HG03108 (cell line): Measurements from ENCODE around the gene XRCC3.

ENCODE experiments used
- ATAC-seq: cut with Tn5 transposase; IDR thresholded peaks from one replicate; pipeline ENCODE4 v1.9.1; 2021; ENCODE audit warnings: moderate library complexity; ENCODE audit not compliant: unreplicated experiment

Gene XRCC3

DNA sequence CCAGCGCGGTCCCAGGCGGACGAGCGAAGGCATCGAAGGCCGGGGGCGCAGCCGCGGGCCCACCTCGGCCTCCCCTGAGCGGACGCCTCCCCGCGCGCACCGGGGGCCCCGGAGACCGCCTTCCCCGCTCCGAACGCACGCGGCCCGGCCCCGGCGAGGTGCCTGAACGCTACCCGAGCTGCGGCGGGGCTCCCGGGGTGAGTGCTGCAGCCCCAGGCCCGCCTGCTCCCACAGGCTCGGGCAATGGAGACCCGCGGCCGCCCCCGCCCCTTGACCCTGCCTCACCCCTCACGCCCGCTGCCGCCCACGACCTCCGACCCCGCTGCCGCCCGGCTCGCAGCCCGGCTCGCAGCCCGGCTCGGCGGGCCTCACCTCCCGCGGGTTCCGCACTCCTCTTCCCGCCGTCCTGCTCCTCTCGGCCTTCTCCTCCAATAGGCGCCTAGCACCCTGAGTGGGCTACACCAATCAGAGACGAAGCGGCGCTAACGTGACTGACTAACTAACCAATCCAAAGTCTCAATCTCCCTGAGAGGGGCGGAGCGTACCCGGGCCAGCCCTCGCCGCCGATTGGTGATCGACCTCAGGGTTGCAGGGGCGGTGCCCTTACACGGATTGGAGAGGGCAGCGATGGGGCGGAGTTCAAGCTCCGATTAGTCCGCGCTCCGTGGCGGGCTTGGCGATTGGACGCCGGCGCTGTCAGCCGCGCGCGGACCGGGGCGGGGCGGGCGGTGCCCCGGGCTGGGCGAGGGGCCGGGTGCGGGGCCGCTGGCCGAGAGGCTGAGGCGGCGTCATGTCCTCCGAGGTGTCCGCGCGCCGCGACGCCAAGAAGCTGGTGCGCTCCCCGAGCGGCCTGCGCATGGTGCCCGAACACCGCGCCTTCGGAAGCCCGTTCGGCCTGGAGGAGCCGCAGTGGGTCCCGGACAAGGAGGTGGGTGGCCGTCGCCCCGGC, at the start of gene XRCC3, which contains the start of gene ZFYVE21:
XRCC3 (minus strand) TSS at position 400 of the 949 bp plus-strand sequence. CDS start 4,364 bp downstream, outside the sequence.
ZFYVE21 (plus strand) TSS at position 759 of the 949 bp plus-strand sequence; CDS start at position 791, 32 bp downstream.
- peak; percentile 92 for ATAC-seq

DNA sequence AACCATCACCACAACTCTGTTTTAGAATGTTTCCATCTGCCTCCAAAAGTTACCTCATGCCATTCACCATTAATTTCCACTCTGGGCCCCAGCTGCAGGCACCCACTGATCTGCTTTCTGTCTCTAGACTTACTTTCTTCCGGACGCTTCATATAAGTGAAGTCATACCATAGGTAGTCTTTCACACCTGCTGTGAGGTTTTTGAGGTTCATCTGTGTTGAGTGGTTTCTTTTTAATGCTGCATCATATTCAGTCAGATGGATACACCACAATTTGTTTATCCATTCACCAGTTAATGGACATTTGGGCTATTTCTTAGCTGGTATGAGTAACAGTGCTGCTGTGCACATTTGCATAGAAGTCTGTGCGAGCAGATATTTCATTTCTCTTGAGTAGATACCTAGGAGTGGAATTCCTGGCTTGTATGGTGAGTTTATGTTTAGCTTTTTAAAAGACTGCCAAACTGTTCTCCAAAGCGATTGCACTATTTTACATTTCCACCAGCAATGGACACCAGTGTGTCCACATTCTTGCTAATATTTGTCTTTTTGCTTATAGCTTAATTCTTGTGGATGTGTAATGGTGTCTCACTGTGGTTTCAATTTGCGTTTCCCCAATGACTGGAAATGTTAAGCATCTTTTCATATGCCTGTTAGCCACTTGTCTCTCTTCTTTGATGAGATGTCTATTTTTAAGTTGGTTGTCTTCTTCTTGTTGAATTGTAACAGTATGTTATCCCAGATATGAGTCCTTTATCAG, 48.7 kb upstream of the XRCC3 start:
- peak; percentile 67 for ATAC-seq

DNA sequence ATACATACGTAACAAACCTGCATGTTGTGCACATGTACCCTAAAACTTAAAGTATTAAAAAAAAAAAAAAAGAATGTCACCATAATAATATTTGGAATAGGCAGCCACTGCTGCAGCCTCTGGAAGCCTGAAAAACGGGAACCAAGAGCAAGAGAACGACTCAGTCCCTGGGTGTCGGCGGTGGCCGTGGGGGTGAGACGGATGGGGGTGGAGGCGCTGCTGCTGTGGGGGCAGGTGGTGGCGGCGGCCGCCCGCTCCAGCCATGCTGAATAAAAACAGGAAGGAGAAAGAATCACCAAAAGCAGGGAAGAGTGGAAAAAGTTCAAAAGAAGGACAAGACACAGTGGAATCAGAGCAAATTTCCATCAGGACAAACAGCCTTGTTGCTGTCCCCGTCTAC, 47.3 kb upstream of the XRCC3 start:
- ATAC-seq: no peak

DNA sequence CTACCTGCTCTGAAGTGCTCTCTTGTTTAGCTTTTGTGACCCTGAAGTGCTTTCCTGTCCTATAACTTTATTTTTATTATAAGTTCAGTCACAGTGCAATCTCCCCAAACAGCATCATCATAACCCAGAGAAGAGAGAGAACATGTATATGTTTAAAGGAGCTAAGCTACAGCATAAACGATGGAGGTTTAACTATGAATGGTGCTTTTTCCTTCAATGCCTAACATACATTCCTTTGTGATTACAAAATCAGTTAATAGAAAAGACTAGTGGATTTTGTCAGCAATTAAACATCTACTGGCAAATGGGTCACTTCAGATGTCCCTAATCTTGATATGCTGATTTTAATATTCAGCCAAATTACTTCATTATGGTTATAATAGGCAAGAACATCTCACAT, 46.8 kb upstream of the XRCC3 start:
- no peak for ATAC-seq

DNA sequence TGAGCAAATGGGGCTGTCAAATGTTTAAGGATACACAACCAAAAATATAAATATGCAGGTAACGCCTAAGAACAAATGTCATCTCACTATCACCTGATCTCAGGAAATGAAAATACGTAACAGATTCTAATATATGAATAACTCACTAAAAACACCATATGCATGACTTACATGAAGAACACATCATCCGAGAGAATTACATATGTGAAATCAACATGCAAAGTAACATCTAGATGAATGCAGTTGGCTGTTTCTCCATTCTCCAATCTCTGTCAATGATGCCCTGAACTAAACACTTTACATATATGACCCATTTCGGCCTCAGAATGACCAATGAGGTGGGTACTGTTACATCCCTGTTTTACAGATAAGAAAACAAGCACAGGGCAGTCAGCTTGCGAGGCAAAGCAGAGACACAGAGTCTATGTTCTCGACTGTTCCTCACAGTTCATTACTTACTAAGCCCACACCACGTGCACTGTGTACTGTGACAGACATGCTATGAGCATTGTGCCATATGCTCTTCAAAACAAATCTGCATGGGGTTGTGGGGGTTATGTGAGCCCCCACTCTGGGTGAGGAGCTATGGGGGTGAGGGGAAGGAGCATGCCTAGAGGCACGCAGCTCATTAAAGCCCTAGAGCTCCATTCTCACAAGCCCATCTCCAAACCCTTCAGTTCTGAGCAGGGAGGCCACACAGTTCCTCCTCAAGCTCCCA, 43.0 kb upstream of the XRCC3 start:
- no peak for ATAC-seq

DNA sequence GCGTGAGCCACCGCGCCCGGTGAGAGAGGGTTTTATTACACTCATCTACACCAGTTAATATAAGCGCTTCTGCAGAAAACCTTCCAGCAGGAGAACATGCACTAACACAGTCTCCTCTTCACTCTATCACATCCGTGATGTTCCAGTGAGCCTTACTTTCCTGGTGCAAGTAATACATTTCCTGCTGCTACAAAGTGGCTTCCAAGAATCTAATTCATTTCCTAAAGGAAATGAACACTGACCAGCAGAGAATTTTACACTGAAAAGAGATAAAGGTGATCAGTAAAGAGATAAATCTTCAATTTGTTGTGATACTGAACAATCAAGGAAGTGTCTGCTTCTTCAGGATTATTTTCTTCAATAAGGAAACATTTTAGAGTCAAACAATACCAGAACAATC, 39.8 kb upstream of the XRCC3 start:
- ATAC-seq: no peak

DNA sequence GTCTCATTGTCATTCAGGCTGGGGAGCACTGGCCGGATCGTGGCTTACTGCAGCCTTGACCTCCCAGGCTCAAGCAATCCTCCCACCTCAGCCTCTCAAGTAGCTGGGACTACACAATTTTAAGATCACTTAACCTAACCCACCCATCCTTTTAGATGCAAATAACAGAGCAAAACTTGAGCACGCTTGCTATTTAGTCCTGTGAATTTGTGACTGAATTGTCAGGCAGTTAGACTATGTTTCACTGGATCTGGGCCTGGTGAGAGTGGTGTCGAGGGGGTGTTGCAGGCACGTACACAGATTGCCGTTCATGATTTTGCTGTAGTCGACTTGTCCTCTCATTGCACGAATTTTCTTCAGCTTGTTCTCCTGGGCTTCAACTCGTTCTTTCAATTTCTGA, 38.5 kb upstream of the XRCC3 start:
- ATAC-seq: no peak

DNA sequence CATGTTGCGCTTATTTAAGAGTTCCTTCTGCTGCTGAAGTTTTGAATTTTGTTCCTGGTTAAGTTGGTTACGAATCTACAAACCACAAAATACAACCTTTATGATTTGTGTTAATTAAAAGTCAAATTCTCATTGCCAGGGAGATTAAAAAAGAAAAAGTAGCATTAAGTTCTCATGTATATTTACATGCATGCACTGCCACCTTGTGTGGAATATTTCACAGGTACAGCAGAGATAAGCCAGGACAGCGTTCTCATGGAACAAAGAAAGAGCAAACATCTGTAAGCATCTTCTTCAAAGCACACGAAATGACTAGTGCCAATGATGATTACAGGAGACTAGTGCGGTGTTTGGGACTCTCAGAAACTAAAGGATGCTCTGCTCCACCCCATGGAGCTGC, 34.6 kb upstream of the XRCC3 start:
- ATAC-seq: no peak

DNA sequence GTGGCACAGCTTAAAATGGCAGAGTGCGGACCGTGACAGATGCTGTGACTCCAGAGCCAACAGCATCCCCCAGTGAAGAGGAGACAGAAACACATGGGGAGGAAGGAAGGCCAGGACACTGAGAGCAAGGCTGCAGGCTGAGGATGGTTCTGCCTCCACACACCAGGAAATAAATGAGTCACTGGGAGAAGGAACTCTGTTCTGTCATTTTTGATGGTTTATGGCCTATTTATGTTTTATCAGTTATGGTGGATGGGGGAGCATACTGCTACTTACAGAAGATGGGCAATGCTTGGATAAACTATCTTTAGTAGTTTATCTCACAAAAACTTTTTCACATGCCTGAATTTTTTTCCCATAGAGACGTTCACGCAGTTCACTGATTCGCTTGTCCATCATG, 34.2 kb upstream of the XRCC3 start:
- ATAC-seq: no peak

DNA sequence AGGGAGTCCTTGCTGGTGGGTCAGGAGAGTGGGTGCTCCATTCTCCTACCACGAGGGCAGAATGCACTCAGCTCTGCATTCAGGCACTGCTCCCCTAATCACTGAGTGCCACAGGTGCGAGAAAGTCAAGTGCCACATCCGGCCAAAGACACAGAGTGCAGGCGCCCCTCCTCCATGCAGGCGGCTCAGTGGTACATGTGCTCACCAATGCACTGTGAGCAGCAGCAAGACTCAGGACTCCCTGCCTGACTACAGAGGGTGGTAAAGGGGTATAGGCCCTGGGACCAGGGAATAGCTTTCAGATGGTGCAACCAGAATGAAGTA, 33.2 kb upstream of the XRCC3 start:
- ATAC-seq: no peak

DNA sequence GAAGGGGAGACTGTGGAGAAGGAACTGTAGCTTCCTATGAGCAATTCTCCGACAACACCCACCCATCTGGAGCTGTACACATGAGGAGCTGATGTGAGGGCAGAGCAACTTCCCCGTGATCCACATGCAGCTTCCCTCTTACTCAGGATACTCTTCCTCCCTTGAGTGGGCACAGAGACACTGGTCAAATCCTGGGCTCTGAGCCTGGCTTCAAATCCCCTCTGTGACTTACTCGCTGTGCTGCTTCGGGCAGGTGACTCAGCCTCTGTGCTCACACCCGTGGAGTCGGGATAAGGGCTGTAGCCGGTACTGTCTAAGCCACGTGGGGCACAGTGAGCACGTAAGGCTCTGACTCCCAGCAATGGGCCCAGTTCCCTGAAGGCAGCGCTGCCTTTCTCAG, 31.4 kb upstream of the XRCC3 start:
- ATAC-seq: no peak

DNA sequence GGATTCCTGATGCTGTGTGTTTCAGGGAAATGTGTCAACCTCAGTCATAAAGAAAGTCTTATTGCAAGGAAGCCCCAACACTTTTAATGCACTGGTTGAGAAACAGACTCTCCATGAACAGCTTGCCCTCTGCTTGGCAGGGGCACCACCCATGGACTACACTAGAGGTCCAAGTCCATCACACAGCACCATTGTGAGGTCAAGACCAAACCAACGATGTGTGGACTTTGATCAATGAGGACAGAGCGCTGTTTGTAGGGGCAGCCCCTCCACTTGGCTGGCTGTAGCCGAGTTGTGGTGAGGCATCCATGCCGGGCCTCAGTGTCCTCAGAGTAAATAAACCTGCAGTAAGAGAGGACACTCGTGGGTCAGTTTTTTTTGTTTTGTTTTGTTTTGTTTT, 30.2 kb upstream of the XRCC3 start:
- no peak for ATAC-seq

DNA sequence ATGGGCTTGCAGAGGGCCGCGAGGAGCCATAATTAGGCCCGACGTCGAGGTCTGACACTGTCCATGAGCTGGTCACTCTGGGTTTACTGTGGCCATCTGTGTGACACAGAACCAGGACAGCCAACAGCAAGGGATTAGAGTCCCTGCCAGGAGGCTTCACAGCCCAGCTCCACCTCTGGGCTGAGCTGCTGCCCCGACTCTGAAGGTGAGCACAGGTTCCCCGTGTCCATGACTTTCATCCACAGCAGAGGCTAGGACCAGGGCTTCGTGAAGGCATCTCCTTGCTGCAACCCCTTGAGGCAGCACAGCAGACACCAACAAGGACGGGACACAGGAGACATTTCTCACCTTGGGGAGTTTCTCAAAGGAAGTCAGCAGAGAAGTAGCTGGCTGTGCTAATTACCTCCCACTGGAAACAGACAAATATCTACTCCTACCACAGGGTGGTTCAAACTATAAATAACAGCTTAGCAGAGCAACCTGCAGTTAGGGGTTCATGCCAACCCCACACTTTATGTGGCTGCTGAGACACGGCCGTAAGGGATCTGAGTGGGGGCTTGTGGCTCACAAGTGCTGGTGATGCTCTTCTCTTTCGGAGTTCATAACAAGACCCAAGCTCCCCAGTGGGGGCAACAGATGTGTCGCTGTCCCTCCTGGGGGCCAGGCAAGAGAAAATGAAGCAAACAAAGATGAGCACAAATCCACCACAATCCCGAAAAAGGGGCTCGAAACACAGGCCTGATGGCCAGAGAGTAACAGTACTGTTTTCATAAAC, 29.6 kb upstream of the XRCC3 start:
- no peak for ATAC-seq

DNA sequence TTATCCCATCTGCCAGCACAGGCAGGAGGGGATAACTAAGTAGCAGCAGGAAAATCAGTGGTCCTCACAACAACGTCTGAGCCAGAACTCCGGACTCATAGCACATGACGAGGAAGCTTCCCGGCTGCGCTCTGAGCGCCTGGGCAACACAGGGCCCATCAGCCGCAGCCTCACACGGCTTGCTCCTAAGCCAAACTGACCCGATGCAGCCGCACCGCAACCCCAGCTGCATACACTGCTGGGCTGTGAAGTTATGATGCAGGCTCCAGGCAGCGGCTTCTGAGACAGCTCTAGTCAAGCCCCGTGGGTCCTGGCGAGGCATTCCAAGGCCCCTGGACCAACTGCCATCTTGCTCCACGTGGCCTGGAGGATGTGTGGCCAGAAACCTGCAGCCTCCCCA, 28.4 kb upstream of the XRCC3 start:
- no peak for ATAC-seq

DNA sequence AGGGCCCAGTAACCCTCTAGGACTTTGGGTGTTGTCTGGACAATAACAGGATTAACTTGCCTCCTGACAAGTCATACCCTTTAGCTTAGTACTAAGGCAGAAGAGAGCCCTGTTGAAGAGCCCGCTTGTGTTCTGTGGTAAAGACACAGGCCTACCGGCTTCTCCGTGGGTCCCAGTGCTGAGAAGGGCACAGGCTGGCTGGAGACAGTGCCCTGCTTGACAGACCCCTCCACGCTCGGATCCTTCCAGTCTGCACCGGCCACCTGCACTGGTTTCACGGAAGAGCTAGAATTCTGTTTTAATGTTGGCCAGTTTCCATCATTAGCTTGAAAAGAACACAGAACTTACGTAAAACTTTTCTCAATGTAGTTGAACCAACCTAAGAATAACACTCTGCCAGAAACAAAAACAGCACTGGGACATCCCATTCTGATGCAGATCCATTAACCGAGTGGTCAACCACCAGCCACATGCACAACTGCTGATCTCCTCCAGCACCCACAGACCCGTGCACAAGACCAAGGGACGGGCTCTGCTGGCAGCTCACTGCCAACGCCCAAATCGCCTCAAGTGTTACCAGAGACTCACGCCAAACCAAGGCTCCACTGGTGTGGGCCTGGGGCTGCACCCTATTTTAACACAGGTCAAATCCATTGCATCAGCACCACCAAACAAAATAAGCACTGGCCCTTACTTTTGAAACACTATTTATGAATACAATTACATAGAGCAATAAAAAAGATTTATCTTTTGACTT, 27.4 kb upstream of the XRCC3 start:
- no peak for ATAC-seq

DNA sequence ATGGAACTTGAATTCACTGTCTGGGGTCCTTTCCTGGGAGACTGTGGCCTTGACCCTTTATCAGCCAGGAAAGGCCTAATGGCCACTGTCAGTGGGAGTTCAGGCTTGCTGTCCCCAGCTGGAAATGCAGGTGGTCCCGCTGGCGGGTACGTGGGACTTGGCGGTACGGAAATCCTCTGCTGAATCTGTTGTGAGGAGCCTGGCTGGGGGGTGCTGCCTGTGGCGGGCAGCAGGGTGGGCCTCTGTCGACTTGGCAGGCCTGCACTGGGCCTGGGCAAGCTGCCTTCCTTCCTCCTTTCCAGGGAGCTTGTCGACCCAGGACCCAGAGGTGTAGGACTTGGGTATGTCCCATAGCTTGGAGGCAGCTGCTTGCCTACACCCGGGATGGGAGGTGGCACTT, 26.6 kb upstream of the XRCC3 start:
- ATAC-seq: no peak

DNA sequence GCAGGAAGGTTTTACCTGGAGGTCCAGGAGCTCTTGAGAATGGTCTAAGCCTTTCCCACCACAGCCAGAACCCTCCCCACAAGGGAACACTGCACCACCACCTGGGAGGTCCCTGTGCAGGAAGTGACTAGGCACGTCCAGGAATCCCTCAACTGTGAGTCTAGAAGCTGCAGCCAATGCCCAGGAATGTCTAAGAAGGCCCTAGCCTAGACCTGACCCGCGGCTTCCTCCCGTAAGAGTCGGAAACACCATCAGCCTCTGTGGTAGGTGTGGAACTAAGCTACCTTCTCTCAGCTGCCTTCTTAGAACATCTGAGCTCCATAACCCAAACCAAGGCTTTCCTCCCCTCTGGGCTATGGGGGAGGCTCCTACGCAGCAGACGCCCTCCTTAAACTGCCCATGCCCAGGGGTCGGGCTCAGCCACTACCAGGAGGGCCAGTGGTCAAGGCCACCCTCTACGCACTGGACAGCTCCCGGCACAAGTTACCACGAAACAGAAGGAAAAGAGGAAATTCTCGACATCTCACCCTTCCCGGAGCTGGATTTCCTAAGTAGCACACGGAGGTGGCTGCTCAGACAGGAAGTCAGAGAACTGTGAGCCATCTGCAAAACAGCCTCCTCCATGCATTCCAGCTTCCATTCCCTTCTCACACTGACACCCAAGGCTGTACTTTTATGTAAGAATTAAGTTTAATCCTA, 25.9 kb upstream of the XRCC3 start:
- no peak for ATAC-seq

DNA sequence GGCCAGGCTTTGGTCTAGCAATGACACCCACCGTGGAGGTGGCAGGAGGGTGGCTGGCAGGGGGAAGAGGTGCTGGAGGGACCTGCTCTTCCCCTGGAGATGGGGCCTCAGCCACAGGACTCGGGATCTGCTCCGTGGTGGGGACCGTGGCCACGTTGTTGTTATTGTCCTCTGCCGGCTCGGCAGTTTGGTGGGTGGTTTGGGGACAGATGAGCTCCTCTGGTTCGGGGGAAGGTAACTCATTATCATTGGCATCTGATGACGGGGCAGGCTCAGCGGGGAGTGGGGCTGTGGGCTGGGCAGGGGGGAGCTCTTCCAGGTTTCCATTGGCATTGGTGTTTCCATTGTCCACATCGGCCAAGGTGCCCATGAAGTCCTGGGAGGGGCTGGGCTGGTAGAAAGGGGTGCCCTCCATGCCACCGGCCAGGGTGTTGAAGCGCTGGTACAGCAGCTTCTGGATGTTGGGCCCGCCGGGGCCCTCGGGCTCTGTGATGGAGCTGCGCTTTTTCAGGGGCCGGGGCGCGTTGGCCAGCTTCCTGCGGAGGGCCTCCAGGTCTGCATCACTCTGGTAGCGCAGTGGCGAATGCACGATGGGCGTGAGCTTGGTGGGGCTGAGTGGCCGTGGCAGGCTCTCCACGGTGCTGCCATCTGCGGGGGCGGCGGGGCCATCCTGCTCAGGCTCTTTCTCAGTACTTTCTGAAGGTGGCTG, 24.7 kb upstream of the XRCC3 start:
- ATAC-seq: no peak

DNA sequence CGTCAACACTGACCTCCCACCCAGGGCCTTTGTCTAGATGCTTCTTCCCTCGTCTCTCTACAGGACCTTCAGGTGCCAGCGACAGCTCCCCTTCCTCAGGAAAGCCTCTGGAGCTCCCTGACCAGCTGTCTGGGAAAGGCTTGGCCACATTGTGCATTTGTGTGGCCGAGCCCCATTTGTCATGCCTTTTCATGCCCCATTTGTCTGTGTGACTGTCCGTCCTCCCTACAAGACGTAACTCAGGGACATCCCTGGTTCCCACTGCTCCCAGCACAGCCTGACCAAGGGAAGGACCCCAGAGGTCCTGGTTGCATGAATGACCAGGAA, 24.2 kb upstream of the XRCC3 start:
- no peak for ATAC-seq
